ENCODE measurements around the gene CCDC9B.

Gene CCDC9B

DNA sequence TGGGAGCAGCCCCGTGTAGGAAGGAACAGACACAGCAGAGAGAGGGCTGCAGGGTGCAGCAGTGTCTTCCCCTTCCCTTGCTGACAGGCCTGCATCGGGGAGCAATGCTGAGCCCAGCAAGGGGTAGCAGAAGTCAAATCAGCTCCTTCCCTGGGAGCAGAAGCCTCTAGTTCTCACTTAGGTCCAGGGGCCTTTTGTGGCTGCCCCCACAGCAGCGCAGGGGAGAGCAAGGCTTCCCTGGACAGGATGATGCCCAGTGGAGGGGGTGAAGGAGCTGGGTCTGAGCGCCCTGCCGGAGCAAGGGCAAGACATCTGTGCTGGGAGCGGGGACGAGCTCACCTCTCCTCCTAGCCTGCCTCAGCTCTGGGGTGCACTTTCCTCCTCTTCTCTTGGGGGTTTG lies 33.8 kb downstream of the CCDC9B start:
- no peak overlapping the region for H3K27ac ChIP-seq

DNA sequence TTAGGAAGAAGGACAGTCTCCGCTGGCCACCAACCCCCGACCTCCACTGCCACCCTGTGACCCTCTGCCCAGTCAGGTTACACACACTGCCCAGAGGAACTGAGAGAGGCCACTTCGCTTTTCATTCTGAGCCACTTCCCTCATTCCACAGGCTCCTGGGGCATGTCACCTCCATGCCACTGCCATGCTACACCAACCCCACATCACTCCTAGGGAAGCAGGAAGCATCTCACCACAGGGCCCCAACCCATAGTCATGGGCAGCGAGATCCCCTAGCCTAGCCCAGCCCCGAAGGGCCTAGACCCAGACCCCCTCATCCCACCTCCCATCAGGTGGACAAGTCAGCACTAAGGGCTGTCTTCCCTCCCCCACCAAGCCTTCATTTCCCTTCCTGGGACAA lies 34.4 kb downstream of the CCDC9B start:
- no peak overlapping the region for H3K27ac ChIP-seq
- no peak for TF ChIP-seq CTCF (conservative IDR thresholded peaks at IDR 0.05)

More for the DNA sequence above, 33.8 kb downstream of the CCDC9B start:
- no peak for TF ChIP-seq CTCF (conservative IDR thresholded peaks at IDR 0.05)

- no peak for TF ChIP-seq CTCF (conservative IDR thresholded peaks at IDR 0.05)
- no peak overlapping the region for H3K27ac ChIP-seq
Measured at GRCh38 chr15:40305281-40305680, 35.5 kb downstream of the CCDC9B start.

- TF ChIP-seq CTCF (conservative IDR thresholded peaks at IDR 0.05): no peak
- no peak overlapping the region for H3K27ac ChIP-seq
Measured at GRCh38 chr15:40303576-40303975, 37.2 kb downstream of the CCDC9B start.

GRCh38 chr15:40302981-40303380 lies 37.8 kb downstream of the CCDC9B start:
- TF ChIP-seq CTCF (conservative IDR thresholded peaks at IDR 0.05): no peak
- no peak overlapping the region for H3K27ac ChIP-seq

- no peak for TF ChIP-seq CTCF (conservative IDR thresholded peaks at IDR 0.05)
- H3K27ac ChIP-seq: no peak overlapping the region
Measured at GRCh38 chr15:40302288-40302886, 38.4 kb downstream of the CCDC9B start.

GRCh38 chr15:40301467-40302179 lies 39.1 kb downstream of the CCDC9B start:
- TF ChIP-seq CTCF (conservative IDR thresholded peaks at IDR 0.05): no peak
- no peak overlapping the region for H3K27ac ChIP-seq
